ENCODE results near the gene GRWD1.
A peak's percentile ranks its signal among the peaks of the same experiment; 100 is the strongest.

The GRWD1 gene

DNA sequence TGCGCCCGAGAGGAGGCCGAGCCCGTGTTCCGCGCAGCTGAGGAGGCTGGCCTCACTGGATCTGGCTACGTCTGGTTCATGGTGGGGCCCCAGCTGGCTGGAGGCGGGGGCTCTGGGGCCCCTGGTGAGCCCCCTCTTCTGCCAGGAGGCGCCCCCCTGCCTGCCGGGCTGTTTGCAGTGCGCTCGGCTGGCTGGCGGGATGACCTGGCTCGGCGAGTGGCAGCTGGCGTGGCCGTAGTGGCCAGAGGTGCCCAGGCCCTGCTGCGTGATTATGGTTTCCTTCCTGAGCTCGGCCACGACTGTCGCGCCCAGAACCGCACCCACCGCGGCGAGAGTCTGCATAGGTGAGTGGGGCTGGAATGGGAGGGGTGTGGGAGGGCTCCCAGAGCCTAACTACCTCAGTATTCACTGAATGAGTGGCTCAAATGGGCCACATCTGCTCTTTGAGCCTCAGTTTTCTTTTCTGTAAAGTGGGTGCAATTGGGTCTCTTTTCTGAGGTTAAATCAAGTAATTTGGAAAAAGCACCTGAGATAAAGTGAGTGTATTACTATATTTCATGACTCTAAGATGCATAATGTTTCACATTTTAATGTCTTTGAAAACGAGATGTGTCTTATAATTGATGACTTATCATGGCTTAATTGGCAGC lies 40.6 kb upstream of the GRWD1 start:
- H3K36me3 ChIP-seq (ENCODE audit: control insufficient read depth, insufficient read depth, low read length), result no peaks in the 10 kb centered on the region
- no peak overlapping the region for H3K27ac ChIP-seq (ENCODE audit: low read depth, low read length, severe bottlenecking)
- 96 to 98% methylated on average over 20 to 26 of the region's 27 CpGs for WGBS, 2 experiments (ENCODE audit: insufficient coverage in 2 of 2)
- no peak overlapping the region for H3K4me3 ChIP-seq (ENCODE audit: extremely low read depth, insufficient read depth, low read length, poor library complexity, severe bottlenecking)
- H3K4me1 ChIP-seq (ENCODE audit: control insufficient read depth, insufficient read depth, low read length, poor library complexity, severe bottlenecking), result no peaks in the 10 kb centered on the region
- H3K9me3 ChIP-seq (ENCODE audit: control insufficient read depth, low read length), result no peaks in the 10 kb centered on the region

DNA sequence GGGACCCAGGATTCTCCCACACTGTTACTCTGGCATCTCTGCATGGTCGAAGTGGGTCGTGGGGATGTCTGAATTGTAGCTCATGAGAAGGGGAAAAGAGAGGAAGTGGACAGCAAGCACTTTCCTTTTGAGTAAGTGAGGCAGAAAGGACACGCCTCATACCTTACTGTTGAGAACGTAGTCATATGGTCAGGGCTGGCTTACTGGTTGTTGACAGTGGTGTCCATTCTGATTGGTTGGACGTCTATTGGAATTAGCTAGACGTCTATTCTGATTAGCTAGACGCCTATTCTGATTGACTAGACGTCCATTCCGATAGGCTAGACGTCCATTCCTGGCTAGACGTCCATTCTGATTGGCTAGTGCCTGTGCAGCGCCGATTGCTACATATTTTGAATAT lies 39.9 kb upstream of the GRWD1 start:
- no peaks in the 10 kb centered on the region for H3K9me3 ChIP-seq (ENCODE audit: control insufficient read depth, low read length)
- H3K4me3 ChIP-seq (ENCODE audit: extremely low read depth, insufficient read depth, low read length, poor library complexity, severe bottlenecking), result no peak overlapping the region

DNA sequence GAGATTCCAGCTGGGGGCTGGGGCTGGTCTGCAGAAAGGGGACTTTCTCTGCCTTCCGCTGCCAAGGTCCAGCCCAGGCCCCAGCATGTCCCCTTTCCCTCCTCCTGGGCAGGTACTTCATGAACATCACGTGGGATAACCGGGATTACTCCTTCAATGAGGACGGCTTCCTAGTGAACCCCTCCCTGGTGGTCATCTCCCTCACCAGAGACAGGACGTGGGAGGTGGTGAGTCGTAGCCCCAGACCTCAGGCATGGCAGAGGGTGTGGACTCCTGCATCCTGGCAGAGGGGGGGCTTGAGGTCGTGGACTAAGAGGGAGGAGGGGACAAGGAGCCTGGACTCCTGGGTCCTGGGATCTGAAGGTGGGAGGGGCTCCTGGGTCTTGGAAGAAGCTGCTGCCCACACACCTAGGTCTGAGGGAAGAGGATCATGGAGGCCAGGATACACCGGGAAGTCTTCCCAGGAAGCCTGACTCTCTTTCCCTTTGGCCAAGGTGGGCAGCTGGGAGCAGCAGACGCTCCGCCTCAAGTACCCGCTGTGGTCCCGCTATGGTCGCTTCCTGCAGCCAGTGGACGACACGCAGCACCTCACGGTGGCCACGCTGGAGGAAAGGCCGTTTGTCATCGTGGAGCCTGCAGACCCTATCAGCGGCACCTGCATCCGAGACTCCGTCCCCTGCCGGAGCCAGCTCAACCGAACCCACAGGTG lies 31.8 kb upstream of the GRWD1 start:
- 52 to 59% methylated on average over 20 to 22 of the region's 24 CpGs for WGBS, 2 experiments (ENCODE audit: insufficient coverage in 2 of 2)
- Histone ChIP-seq H3K27ac (ENCODE audit: low read depth, low read length, severe bottlenecking) (peak overlapping the region; percentile 41), H3K36me3 (ENCODE audit: control insufficient read depth, insufficient read depth, low read length) (no peaks in the 10 kb centered on the region), H3K9me3 (ENCODE audit: control insufficient read depth, low read length) (no peaks in the 10 kb centered on the region), H3K4me1 (ENCODE audit: control insufficient read depth, insufficient read depth, low read length, poor library complexity, severe bottlenecking) (peaks cover 14% of the 10 kb centered on the region), H3K4me3 (ENCODE audit: extremely low read depth, insufficient read depth, low read length, poor library complexity, severe bottlenecking) (peak overlapping the region; percentile 5)

More for the DNA sequence above, 39.9 kb upstream of the GRWD1 start:
- Histone ChIP-seq H3K27ac (ENCODE audit: low read depth, low read length, severe bottlenecking) (no peak overlapping the region), H3K4me1 (ENCODE audit: control insufficient read depth, insufficient read depth, low read length, poor library complexity, severe bottlenecking) (no peaks in the 10 kb centered on the region), H3K36me3 (ENCODE audit: control insufficient read depth, insufficient read depth, low read length) (no peaks in the 10 kb centered on the region)
- WGBS, 2 experiments (ENCODE audit: insufficient coverage in 2 of 2), result 91 to 94% methylated on average over 13 of the region's 13 CpGs

DNA sequence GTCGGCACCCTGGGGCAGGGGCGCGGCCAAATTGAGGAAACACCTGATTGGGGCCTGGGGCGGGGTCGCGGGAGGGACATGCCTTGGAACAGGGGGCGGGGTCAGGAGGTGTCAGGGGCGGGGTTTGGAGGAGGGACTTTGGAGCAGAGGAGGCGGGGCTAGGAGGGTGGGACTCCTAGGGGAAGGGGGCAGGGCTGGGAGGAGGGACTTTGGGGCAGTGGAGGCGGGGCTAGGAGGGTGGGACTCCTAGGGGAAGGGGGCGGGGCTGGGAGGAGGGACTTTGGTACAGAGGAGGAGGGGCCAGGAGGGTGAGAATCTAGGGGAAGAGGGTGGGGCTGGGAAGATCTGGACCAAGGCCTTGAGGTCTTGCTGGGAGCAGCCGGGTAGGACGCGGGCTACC lies 30.4 kb upstream of the GRWD1 start:
- Histone ChIP-seq H3K36me3 (ENCODE audit: control insufficient read depth, insufficient read depth, low read length) (no peaks in the 10 kb centered on the region), H3K27ac (ENCODE audit: low read depth, low read length, severe bottlenecking) (no peak overlapping the region), H3K9me3 (ENCODE audit: control insufficient read depth, low read length) (no peaks in the 10 kb centered on the region), H3K4me1 (ENCODE audit: control insufficient read depth, insufficient read depth, low read length, poor library complexity, severe bottlenecking) (peaks cover 14% of the 10 kb centered on the region), H3K4me3 (ENCODE audit: extremely low read depth, insufficient read depth, low read length, poor library complexity, severe bottlenecking) (no peak overlapping the region)
- WGBS, 2 experiments (ENCODE audit: insufficient coverage in 2 of 2), result 77% methylated on average over 10 to 11 of the region's 14 CpGs

DNA sequence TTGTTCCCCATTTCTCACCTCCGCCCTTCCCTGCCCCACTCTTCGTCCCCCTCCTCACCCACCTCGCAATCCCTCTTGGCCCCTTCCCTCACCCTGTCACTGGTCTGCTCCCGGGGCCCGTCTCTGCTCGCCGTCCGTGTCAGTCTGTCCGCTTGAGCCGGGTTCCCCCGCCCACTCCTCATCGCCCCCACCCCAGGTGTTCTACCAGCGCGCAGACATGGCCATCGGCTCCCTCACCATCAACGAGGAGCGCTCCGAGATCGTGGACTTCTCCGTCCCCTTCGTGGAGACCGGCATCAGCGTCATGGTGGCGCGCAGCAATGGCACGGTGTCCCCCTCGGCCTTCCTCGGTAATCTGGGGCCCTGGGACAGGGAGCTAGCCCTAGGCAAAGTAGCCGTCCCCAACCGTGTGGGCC lies 30.0 kb upstream of the GRWD1 start:
- no peak overlapping the region for H3K4me3 ChIP-seq (ENCODE audit: extremely low read depth, insufficient read depth, low read length, poor library complexity, severe bottlenecking)

DNA sequence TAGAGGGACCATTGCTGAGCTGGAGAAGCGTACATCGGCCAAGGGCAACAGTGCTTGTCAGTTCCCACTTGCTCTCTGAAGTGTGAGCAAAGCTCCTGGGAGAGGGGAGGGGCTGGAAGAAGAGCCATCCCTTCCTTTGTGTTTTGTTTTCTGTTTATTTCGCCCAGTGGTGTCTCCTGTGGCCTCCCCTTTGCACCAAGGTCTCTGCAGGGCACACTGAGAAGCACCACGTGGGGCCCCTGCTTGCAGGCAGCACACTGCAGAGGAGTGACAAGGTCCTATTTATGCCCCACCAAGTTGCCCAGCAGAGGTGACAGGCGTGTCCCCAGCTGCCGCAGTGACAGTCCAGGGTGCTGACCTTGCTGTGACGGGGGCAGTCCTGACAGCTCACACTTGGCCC lies 28.4 kb upstream of the GRWD1 start:
- Histone ChIP-seq H3K4me1 (ENCODE audit: control insufficient read depth, insufficient read depth, low read length, poor library complexity, severe bottlenecking) (peaks cover 16% of the 10 kb centered on the region), H3K36me3 (ENCODE audit: control insufficient read depth, insufficient read depth, low read length) (peaks cover 5% of the 10 kb centered on the region), H3K9me3 (ENCODE audit: control insufficient read depth, low read length) (no peaks in the 10 kb centered on the region), H3K4me3 (ENCODE audit: extremely low read depth, insufficient read depth, low read length, poor library complexity, severe bottlenecking) (no peak overlapping the region), H3K27ac (ENCODE audit: low read depth, low read length, severe bottlenecking) (no peak overlapping the region)
- 82 to 85% methylated on average over 6 to 7 of the region's 7 CpGs for WGBS, 2 experiments (ENCODE audit: insufficient coverage in 2 of 2)

More for the DNA sequence above, 30.0 kb upstream of the GRWD1 start:
- WGBS, 2 experiments (ENCODE audit: insufficient coverage in 2 of 2), result 96 to 97% methylated on average over 28 to 30 of the region's 30 CpGs
- no peaks in the 10 kb centered on the region for H3K9me3 ChIP-seq (ENCODE audit: control insufficient read depth, low read length)
- no peak overlapping the region for H3K27ac ChIP-seq (ENCODE audit: low read depth, low read length, severe bottlenecking)
- no peaks in the 10 kb centered on the region for H3K36me3 ChIP-seq (ENCODE audit: control insufficient read depth, insufficient read depth, low read length)
- peaks cover 14% of the 10 kb centered on the region for H3K4me1 ChIP-seq (ENCODE audit: control insufficient read depth, insufficient read depth, low read length, poor library complexity, severe bottlenecking)

DNA sequence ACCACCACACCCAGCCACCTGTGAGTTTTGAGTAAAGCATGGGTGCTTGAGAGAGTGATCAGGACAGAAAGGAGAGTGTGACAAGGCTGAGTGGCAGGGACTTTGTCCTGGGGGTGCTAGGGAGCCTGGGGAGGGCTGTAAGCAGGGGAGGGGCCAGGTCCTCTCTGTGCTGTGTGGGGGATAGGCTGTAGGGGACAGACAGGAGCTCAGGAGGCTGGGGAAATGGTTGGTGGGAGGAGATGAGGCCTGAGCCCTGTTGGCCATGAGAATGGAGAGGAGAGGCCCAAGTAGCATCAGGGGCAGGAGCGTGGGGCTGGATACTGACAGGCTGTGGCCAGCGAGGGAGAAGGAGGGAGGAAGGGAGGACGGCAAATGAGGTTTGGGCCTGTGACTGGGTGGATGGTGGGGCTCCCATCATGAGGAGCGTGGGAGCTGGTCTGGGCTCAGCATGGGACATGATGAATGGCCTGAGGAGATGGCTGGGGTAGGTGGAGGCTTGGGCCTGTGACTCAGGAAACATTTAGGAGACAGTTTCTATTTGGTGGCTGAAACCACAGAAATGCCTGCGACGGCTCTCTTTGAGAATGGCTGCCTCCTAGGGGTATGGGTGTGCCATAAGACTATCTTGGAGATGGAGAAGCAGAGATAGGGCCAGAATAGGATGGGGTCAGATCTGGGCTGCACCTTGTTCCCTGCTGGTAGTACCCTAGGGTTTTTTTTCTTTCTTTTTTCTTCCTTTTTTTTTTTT lies 27.3 kb upstream of the GRWD1 start:
- Histone ChIP-seq H3K36me3 (ENCODE audit: control insufficient read depth, insufficient read depth, low read length) (peaks cover 5% of the 10 kb centered on the region), H3K4me1 (ENCODE audit: control insufficient read depth, insufficient read depth, low read length, poor library complexity, severe bottlenecking) (peaks cover 16% of the 10 kb centered on the region), H3K27ac (ENCODE audit: low read depth, low read length, severe bottlenecking) (peak overlapping the region; percentile 23), H3K4me3 (ENCODE audit: extremely low read depth, insufficient read depth, low read length, poor library complexity, severe bottlenecking) (no peak overlapping the region), H3K9me3 (ENCODE audit: control insufficient read depth, low read length) (no peaks in the 10 kb centered on the region)
- WGBS, 2 experiments (ENCODE audit: insufficient coverage in 2 of 2), result 85 to 90% methylated on average over 4 to 6 of the region's 6 CpGs

DNA sequence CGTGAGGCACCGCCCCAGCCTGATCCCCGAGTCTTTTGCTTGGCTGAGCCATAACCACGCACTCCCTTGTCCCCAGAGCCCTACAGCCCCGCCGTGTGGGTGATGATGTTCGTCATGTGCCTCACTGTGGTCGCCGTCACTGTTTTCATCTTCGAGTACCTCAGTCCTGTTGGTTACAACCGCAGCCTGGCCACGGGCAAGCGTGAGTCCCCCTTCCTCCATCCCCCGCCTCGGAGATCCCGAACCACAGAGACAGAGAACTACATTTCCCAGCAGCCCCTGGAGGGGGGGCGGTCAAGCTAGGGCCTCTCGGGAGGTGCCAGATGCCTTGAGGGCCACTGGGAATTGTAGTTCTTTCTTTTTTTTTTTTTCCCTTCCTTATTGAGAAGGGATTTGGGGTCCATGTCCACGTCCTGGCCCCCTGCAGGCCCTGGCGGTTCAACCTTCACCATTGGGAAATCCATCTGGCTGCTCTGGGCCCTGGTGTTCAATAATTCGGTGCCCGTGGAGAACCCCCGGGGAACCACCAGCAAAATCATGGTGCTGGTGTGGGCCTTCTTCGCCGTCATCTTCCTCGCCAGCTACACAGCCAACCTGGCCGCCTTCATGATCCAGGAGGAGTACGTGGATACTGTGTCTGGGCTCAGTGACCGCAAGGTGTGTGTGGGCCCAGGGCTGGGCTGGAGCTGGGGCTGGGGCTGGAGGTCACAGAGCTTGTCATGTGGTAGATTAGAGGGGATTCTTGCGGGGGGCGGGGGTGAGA lies 26.4 kb upstream of the GRWD1 start:
- 78 to 89% methylated on average over 16 to 26 of the region's 31 CpGs for WGBS, 2 experiments (ENCODE audit: insufficient coverage in 2 of 2)
- H3K9me3 ChIP-seq (ENCODE audit: control insufficient read depth, low read length), result no peaks in the 10 kb centered on the region
- H3K27ac ChIP-seq (ENCODE audit: low read depth, low read length, severe bottlenecking), result no peak overlapping the region
- peaks cover 5% of the 10 kb centered on the region for H3K36me3 ChIP-seq (ENCODE audit: control insufficient read depth, insufficient read depth, low read length)
- H3K4me3 ChIP-seq (ENCODE audit: extremely low read depth, insufficient read depth, low read length, poor library complexity, severe bottlenecking), result no peak overlapping the region
- peaks cover 7% of the 10 kb centered on the region for H3K4me1 ChIP-seq (ENCODE audit: control insufficient read depth, insufficient read depth, low read length, poor library complexity, severe bottlenecking)

DNA sequence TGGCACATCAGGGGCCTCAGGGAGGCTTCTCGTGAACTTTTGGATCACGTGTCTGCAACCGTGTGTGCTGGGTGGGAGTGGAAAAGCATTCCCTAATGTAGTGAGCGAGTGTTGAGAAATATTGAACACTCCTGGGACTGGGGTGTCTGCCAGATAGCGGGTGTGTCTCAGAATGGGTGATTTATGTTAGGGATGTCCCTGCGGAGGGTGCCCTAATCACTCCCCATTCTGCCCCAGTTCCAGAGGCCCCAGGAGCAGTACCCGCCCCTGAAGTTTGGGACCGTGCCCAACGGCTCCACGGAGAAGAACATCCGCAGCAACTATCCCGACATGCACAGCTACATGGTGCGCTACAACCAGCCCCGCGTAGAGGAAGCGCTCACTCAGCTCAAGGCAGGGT lies 24.2 kb upstream of the GRWD1 start:
- Histone ChIP-seq H3K9me3 (ENCODE audit: control insufficient read depth, low read length) (no peaks in the 10 kb centered on the region), H3K4me1 (ENCODE audit: control insufficient read depth, insufficient read depth, low read length, poor library complexity, severe bottlenecking) (peaks cover 15% of the 10 kb centered on the region), H3K36me3 (ENCODE audit: control insufficient read depth, insufficient read depth, low read length) (peaks cover 5% of the 10 kb centered on the region), H3K4me3 (ENCODE audit: extremely low read depth, insufficient read depth, low read length, poor library complexity, severe bottlenecking) (no peak overlapping the region), H3K27ac (ENCODE audit: low read depth, low read length, severe bottlenecking) (no peak overlapping the region)
- 88% methylated on average over 9 to 15 of the region's 16 CpGs for WGBS, 2 experiments (ENCODE audit: insufficient coverage in 2 of 2)

DNA sequence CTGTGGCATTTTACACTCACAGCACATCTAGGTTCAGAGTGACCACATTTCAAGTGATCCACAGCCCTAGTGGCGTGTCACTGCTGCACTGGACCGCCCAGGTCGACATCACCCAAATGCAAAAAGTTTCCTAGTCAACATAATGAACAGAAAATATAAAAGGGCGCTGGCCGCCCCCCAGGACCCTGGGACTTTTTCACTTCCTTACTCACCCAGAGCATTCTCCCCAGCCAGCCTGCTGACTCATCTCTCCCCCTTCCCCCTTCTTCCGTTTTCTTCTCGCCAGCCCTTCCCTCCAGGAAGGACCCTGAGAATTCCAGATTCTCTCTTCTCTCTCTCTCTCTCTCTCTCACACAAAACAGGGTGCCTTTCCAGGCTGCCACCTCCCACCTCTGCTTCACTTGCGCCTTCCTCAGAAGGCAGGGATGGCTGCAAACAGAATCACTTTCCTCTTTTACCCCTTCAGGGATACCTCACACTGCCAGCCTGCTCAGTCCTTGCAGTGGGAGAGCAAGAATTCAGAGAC lies 21.0 kb upstream of the GRWD1 start:
- H3K9me3 ChIP-seq (ENCODE audit: control insufficient read depth, low read length), result no peaks in the 10 kb centered on the region
- 18 to 46% methylated on average over 6 to 8 of the region's 8 CpGs for WGBS, 2 experiments (ENCODE audit: insufficient coverage in 2 of 2)
- H3K27ac ChIP-seq (ENCODE audit: low read depth, low read length, severe bottlenecking), result peak overlapping the region; percentile 90
- H3K4me3 ChIP-seq (ENCODE audit: extremely low read depth, insufficient read depth, low read length, poor library complexity, severe bottlenecking), result no peak overlapping the region
- peaks cover 11% of the 10 kb centered on the region for H3K4me1 ChIP-seq (ENCODE audit: control insufficient read depth, insufficient read depth, low read length, poor library complexity, severe bottlenecking)
- H3K36me3 ChIP-seq (ENCODE audit: control insufficient read depth, insufficient read depth, low read length), result peaks cover 5% of the 10 kb centered on the region

Data from mesodermal cell (in vitro differentiated cells).